PC-3 (cell line): Measurements from ENCODE around the gene PUS3. TPM values are rescaled to one million over a fixed set of nuclear protein-coding genes. Genes with fewer than 3 reads are reported as not detected.
A peak's percentile ranks its signal among the peaks of the same experiment; 100 is the strongest.

Experiments
- ATAC-seq: fragments of 200-7000 bp; cut with Tn5 transposase; 2 replicates; pipeline ENCODE4 v1.9.1; 2020; ENCODE audit warnings: mild to moderate bottlenecking, moderate library complexity
- BruUV-seq: library from RNA; stranded (reverse); fragments of 400-500 nt; replicated peaks from 2 replicates; lab custom pipeline; 2021; lab: Mats Ljungman, UMichigan
- CTCF ChIA-PET: fragments of 300-600 bp; sonication (Branson Sonifier 250); formaldehyde crosslinking; loops from one replicate; lab custom pipeline; 2022; ENCODE audit warnings: antibody characterized with exemption; lab: Charles Lee
- POLR2A ChIA-PET: fragments of 300-600 bp; sonication (Branson Sonifier 250); formaldehyde crosslinking; loops from one replicate; lab custom pipeline; 2022; ENCODE audit warnings: antibody characterized with exemption; ENCODE audit not compliant: unreplicated experiment; lab: Charles Lee
- DNase-seq: peaks from one replicate; pipeline ENCODE4 v3.0.0-alpha.2; 2015
- H2AFZ ChIP-seq: fragments of 300-600 bp; sonication (generic); 2 replicates; pipeline ENCODE4 v1.6.0; 2016; ENCODE audit warnings: antibody characterized with exemption, low read length
- H3F3A ChIP-seq: fragments of 300-600 bp; sonication (generic); one replicate; pipeline ENCODE4 v1.6.0; 2017; ENCODE audit warnings: antibody characterized with exemption, low read length, control low read depth, mild to moderate bottlenecking; ENCODE audit not compliant: unreplicated experiment
- H3K27ac ChIP-seq: fragments of 300-600 bp; sonication (generic); 2 replicates; pipeline ENCODE4 v1.5.1; 2016; ENCODE audit warnings: mild to moderate bottlenecking, low read length
- H3K27me3 ChIP-seq: fragments of 300-600 bp; sonication (generic); 2 replicates; pipeline ENCODE4 v1.6.1; 2016; ENCODE audit warnings: low read length, mixed read lengths
- H3K36me3 ChIP-seq: fragments of 300-600 bp; sonication (generic); 2 replicates; pipeline ENCODE4 v1.6.1; 2016; ENCODE audit warnings: low read depth, mixed run types, low read length, mixed read lengths
- H3K4me1 ChIP-seq: fragments of 300-600 bp; sonication (generic); 2 replicates; pipeline ENCODE4 v1.5.1; 2016; ENCODE audit warnings: low read length; ENCODE audit not compliant: insufficient read depth
- H3K4me2 ChIP-seq: fragments of 300-600 bp; sonication (generic); 2 replicates; pipeline ENCODE4 v1.6.0; 2016; ENCODE audit warnings: low read length
- H3K4me3 ChIP-seq: fragments of 300-600 bp; sonication (generic); 2 replicates; pipeline ENCODE4 v1.5.1; 2016; ENCODE audit warnings: mild to moderate bottlenecking, low read length, mixed read lengths
- H3K79me2 ChIP-seq: fragments of 300-600 bp; sonication (generic); 2 replicates; pipeline ENCODE4 v1.6.1; 2017; ENCODE audit warnings: low read length, mixed read lengths
- H3K9ac ChIP-seq: fragments of 300-600 bp; sonication (generic); 2 replicates; pipeline ENCODE4 v1.6.0; 2016; ENCODE audit warnings: mild to moderate bottlenecking, low read length
- H3K9me2 ChIP-seq: fragments of 300-600 bp; sonication (generic); replicated peaks from 2 replicates; pipeline ENCODE4 v1.6.1; 2016; ENCODE audit warnings: mixed run types, low read length, mixed read lengths
- H3K9me3 ChIP-seq: fragments of 300-600 bp; sonication (generic); 2 replicates; pipeline ENCODE4 v1.6.1; 2016; ENCODE audit warnings: low read length, mixed read lengths
- H4K20me1 ChIP-seq: fragments of 300-600 bp; sonication (generic); 2 replicates; pipeline ENCODE4 v1.6.1; 2016; ENCODE audit warnings: low read length, mixed read lengths
- CTCF ChIP-seq: fragments of 300-600 bp; sonication (generic); conservative IDR thresholded peaks from 2 replicates; pipeline ENCODE4 v1.5.1; 2017; ENCODE audit warnings: antibody characterized with exemption, low read depth, mild to moderate bottlenecking, low read length
- EZH2 ChIP-seq: fragments of 300-600 bp; sonication (generic); IDR thresholded peaks from one replicate; pipeline ENCODE4 v1.6.1; 2017; ENCODE audit warnings: antibody characterized with exemption, mild to moderate bottlenecking, low read length; ENCODE audit not compliant: unreplicated experiment
- EZH2phosphoT487 ChIP-seq: fragments of 300-600 bp; sonication (generic); IDR thresholded peaks from 2 replicates; pipeline ENCODE4 v1.6.1; 2018; ENCODE audit warnings: mild to moderate bottlenecking, antibody characterized with exemption, low read length, borderline replicate concordance
- intact Hi-C: fragments of 100-400 bp; cut with micrococcal nuclease; formaldehyde crosslinking; loops from 2 replicates; pipeline ENCODE4 v1.9.0; 2023
- total RNA-seq: library from RNA; depleted of rRNA; stranded (reverse); fragments of >200 nt; gene quantifications from 2 replicates; pipeline ENCODE4 v1.2.3, GENCODE V29; 2014

Gene PUS3
- total RNA-seq, 1 experiment from 2014 or later: 26.2 TPM

GRCh38 chr11:125886997-125887372 lies 16.0 kb downstream of the PUS3 start:
- CTCF ChIA-PET: interaction anchor here (2.1 kb wide), 1 partner anchor 16 kb away, joined by 4 read pairs; the partner anchor contains the start of gene PUS3
- H3K4me1 ChIP-seq: peaks cover 54% of the 10 kb centered on the region
- no peaks in the 10 kb centered on the region for H3K27me3 ChIP-seq
- H3K36me3 ChIP-seq: no peaks in the 10 kb centered on the region
- BruUV-seq: TSS peak; percentile 57
- POLR2A ChIA-PET: interaction anchor here (0.6 to 1.0 kb wide), 3 partner anchors 175 to 1011 kb away, joined by 3 read pairs; partner anchors contain the start of gene EI24
- DNase-seq (peak; percentile 63), ATAC-seq (peak; percentile 35)
- TF ChIP-seq EZH2 (no peak), CTCF (no peak)
- no peaks in the 10 kb centered on the region for H3K9me3 ChIP-seq
- H4K20me1 ChIP-seq: 0 out of 2 replicates have a peak, but pooled peaks cover 15% of the 10 kb centered on the region
- H3K4me2 ChIP-seq: peak overlapping the region; percentile 86
- intact Hi-C loops: loop anchor here (5.0 to 10.0 kb wide), 2 partner anchors 260 to 322 kb away; partner anchors contain the start of genes CHEK1 and EI24
- peak overlapping the region; percentile 92 for H2AFZ ChIP-seq
- H3F3A ChIP-seq: peaks cover 17% of the 10 kb centered on the region
- H3K9me2 ChIP-seq: no peaks in the 10 kb centered on the region
- peak overlapping the region; percentile 74 for H3K9ac ChIP-seq
- peaks cover 60% of the 10 kb centered on the region for H3K79me2 ChIP-seq
- peak overlapping the region; percentile 83 for H3K4me3 ChIP-seq
- peak overlapping the region; percentile 87 for H3K27ac ChIP-seq

DNA sequence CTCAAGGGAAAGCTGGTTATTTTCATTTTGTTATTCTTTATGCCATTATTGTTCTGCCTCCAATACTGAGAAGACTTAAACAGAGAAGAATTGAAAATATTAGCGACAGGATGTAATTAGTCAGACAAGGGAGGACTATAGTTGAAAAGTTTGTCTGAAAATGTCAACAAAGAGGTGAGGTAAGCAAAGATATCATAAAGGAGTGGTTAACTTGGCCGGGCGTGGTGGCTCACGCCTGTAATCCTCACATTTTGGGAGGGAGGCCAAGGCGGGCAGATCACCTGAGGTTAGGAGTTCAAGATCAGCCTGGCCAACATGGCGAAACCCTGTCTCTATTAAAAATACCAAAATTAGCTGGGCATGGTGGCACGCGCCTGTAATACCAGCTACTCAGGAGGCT lies 19.6 kb downstream of the PUS3 start:
- no TSS peak for BruUV-seq
- CTCF ChIA-PET: interaction anchor here (0.7 kb wide), 1 partner anchor 549 kb away, joined by 3 read pairs; no protein-coding TSS in a partner anchor
- Histone ChIP-seq H3K27me3 (no peaks in the 10 kb centered on the region), H3K9me3 (no peaks in the 10 kb centered on the region), H3K9me2 (no peaks in the 10 kb centered on the region), H3K4me1 (peaks cover 30% of the 10 kb centered on the region), H3F3A (no peaks in the 10 kb centered on the region), H2AFZ (no peak overlapping the region), H3K4me3 (no peak overlapping the region), H3K27ac (no peak overlapping the region; the same call in 1 of the 2 replicates), H3K36me3 (no peaks in the 10 kb centered on the region), H3K79me2 (peaks cover 27% of the 10 kb centered on the region), H3K4me2 (peak overlapping the region; percentile 18), H4K20me1 (no peaks in the 10 kb centered on the region), H3K9ac (no peak overlapping the region)
- no peak for ATAC-seq
- intact Hi-C loops: loop anchor here (10.0 kb wide), 1 partner anchor 319 kb away; the partner anchor contains the start of gene EI24
- TF ChIP-seq CTCF (no peak), EZH2 (no peak), EZH2phosphoT487 (no peak)
- peak; percentile 69 for DNase-seq
- POLR2A ChIA-PET: no interaction called here

- ChIA-PET CTCF (no interaction called here), POLR2A (no interaction called here)
- H3K27ac ChIP-seq: no peak overlapping the region
- no peaks in the 10 kb centered on the region for H3K9me3 ChIP-seq
- H3K9ac ChIP-seq: no peak overlapping the region
- no TSS peak for BruUV-seq
- H3K4me3 ChIP-seq: no peak overlapping the region
- no peak overlapping the region for H3K4me2 ChIP-seq
- H3K27me3 ChIP-seq: no peaks in the 10 kb centered on the region
- H3K36me3 ChIP-seq: no peaks in the 10 kb centered on the region
- no peaks in the 10 kb centered on the region for H4K20me1 ChIP-seq
- peaks cover 20% of the 10 kb centered on the region for H3K4me1 ChIP-seq
- no peak overlapping the region for H2AFZ ChIP-seq
- intact Hi-C loops: loop anchor here (10.0 kb wide), 1 partner anchor 316 kb away; the partner anchor contains the start of gene EI24
- DNase-seq: no peak
- no peaks in the 10 kb centered on the region for H3K9me2 ChIP-seq
- peaks cover 18% of the 10 kb centered on the region for H3K79me2 ChIP-seq
- ATAC-seq: 0 out of 2 replicates have a peak, but pooled peaks have one; percentile 32
- no peak for TF ChIP-seq EZH2
- TF ChIP-seq CTCF: no peak
- H3F3A ChIP-seq: no peaks in the 10 kb centered on the region
Measured at GRCh38 chr11:125881291-125881690, 21.7 kb downstream of the PUS3 start.
